T-helper 2 cell treated with Interferon-gamma antibody and Interleukin-4, amounts not matched to agents 5 μg/mL and 100 μg/mL, for 36 hours (primary cell): ENCODE results near the gene C1orf159.
"Not testable (repeated sequence)": the region's sequence is repeated elsewhere in the genome, so short reads cannot be mapped to it uniquely, and the experiment has no call there.

Source experiments
- DNase-seq: peaks from one replicate; pipeline ENCODE4 v3.0.0; 2021; ENCODE audit warnings: low spot score
- H3K27ac Mint-ChIP-seq: one replicate; pipeline ENCODE4 v1.8.0; 2021; ENCODE audit warnings: mild to moderate bottlenecking, mixed read lengths
- H3K27me3 Mint-ChIP-seq: one replicate; pipeline ENCODE4 v1.8.0; 2021; ENCODE audit warnings: low read depth, mixed read lengths
- H3K36me3 Mint-ChIP-seq: one replicate; pipeline ENCODE4 v1.8.0; 2021; ENCODE audit warnings: low read depth, mixed read lengths
- H3K4me1 Mint-ChIP-seq: one replicate; pipeline ENCODE4 v1.8.0; 2021; ENCODE audit warnings: low read depth, mixed read lengths
- H3K4me3 Mint-ChIP-seq: one replicate; pipeline ENCODE4 v1.8.0; 2022; ENCODE audit warnings: mild to moderate bottlenecking, moderate library complexity, mixed read lengths
- H3K9me3 Mint-ChIP-seq: one replicate; pipeline ENCODE4 v1.8.0; 2021; ENCODE audit warnings: mixed read lengths

The C1orf159 gene

GRCh38 chr1:1083416-1084371 lies 32.2 kb downstream of the C1orf159 start:
- DNase-seq = no peak
- Mint-ChIP-seq H3K4me3 (no peak overlapping the region), H3K27ac (no peak overlapping the region), H3K9me3 (no peaks in the 10 kb centered on the region), H3K27me3 (no peaks in the 10 kb centered on the region), H3K4me1 (no peaks in the 10 kb centered on the region), H3K36me3 (no peaks in the 10 kb centered on the region)

GRCh38 chr1:1082776-1083415 lies 33.0 kb downstream of the C1orf159 start:
- Mint-ChIP-seq H3K4me1 (no peaks in the 10 kb centered on the region), H3K36me3 (no peaks in the 10 kb centered on the region), H3K9me3 (no peaks in the 10 kb centered on the region), H3K4me3 (no peak overlapping the region), H3K27ac (no peak overlapping the region), H3K27me3 (no peaks in the 10 kb centered on the region)
- DNase-seq = no peak

- Mint-ChIP-seq H3K9me3 (no peaks in the 10 kb centered on the region), H3K4me1 (no peaks in the 10 kb centered on the region), H3K27ac (no peak overlapping the region), H3K36me3 (no peaks in the 10 kb centered on the region), H3K4me3 (no peak overlapping the region), H3K27me3 (no peaks in the 10 kb centered on the region)
- no peak for DNase-seq
Observed at GRCh38 chr1:1082239-1082775, 33.6 kb downstream of the C1orf159 start.

- H3K4me1 Mint-ChIP-seq = no peaks in the 10 kb centered on the region
- DNase-seq = no peak
- H3K36me3 Mint-ChIP-seq = no peaks in the 10 kb centered on the region
- H3K9me3 Mint-ChIP-seq = no peaks in the 10 kb centered on the region
- no peaks in the 10 kb centered on the region for H3K27me3 Mint-ChIP-seq
- no peak overlapping the region for H3K4me3 Mint-ChIP-seq
- H3K27ac Mint-ChIP-seq = no peak overlapping the region
Observed at GRCh38 chr1:1081311-1082238, 34.3 kb downstream of the C1orf159 start.

- Mint-ChIP-seq H3K27ac (no peak overlapping the region), H3K27me3 (no peaks in the 10 kb centered on the region), H3K4me1 (no peaks in the 10 kb centered on the region), H3K4me3 (no peak overlapping the region), H3K36me3 (no peaks in the 10 kb centered on the region), H3K9me3 (no peaks in the 10 kb centered on the region)
- no peak for DNase-seq
Observed at GRCh38 chr1:1080951-1081310, 35.0 kb downstream of the C1orf159 start.

- no peaks in the 10 kb centered on the region for H3K36me3 Mint-ChIP-seq
- H3K4me1 Mint-ChIP-seq = no peaks in the 10 kb centered on the region
- no peaks in the 10 kb centered on the region for H3K9me3 Mint-ChIP-seq
- no peak overlapping the region for H3K27ac Mint-ChIP-seq
- DNase-seq = no peak
- no peaks in the 10 kb centered on the region for H3K27me3 Mint-ChIP-seq
- H3K4me3 Mint-ChIP-seq = no peak overlapping the region
Observed at GRCh38 chr1:1080122-1080757, 35.6 kb downstream of the C1orf159 start.

GRCh38 chr1:1079408-1080121 lies 36.3 kb downstream of the C1orf159 start:
- H3K4me1 Mint-ChIP-seq = no peaks in the 10 kb centered on the region
- no peaks in the 10 kb centered on the region for H3K9me3 Mint-ChIP-seq
- H3K27ac Mint-ChIP-seq = no peak overlapping the region
- H3K4me3 Mint-ChIP-seq = no peak overlapping the region
- no peaks in the 10 kb centered on the region for H3K27me3 Mint-ChIP-seq
- no peaks in the 10 kb centered on the region for H3K36me3 Mint-ChIP-seq
- DNase-seq = no peak

GRCh38 chr1:1077396-1077795 lies 38.5 kb downstream of the C1orf159 start:
- H3K9me3 Mint-ChIP-seq, H3K36me3 Mint-ChIP-seq: not testable (repeated sequence)

GRCh38 chr1:1075148-1075935 lies 40.5 kb downstream of the C1orf159 start:
- H3K4me3 Mint-ChIP-seq = no peak overlapping the region
- H3K36me3 Mint-ChIP-seq = no peaks in the 10 kb centered on the region
- H3K27me3 Mint-ChIP-seq = no peaks in the 10 kb centered on the region
- H3K27ac Mint-ChIP-seq = no peak overlapping the region
- DNase-seq = no peak
- H3K4me1 Mint-ChIP-seq = no peaks in the 10 kb centered on the region
- no peaks in the 10 kb centered on the region for H3K9me3 Mint-ChIP-seq

More at GRCh38 chr1:1077396-1077795, 38.5 kb downstream of the C1orf159 start:
- not testable (repeated sequence) for H3K4me3 Mint-ChIP-seq, DNase-seq, H3K4me1 Mint-ChIP-seq, H3K27ac Mint-ChIP-seq, H3K27me3 Mint-ChIP-seq

- Mint-ChIP-seq H3K4me1 (no peaks in the 10 kb centered on the region), H3K27ac (no peak overlapping the region), H3K36me3 (no peaks in the 10 kb centered on the region), H3K4me3 (no peak overlapping the region), H3K27me3 (no peaks in the 10 kb centered on the region), H3K9me3 (no peaks in the 10 kb centered on the region)
- no peak for DNase-seq
Observed at GRCh38 chr1:1074631-1075147, 41.2 kb downstream of the C1orf159 start.

GRCh38 chr1:1073743-1074587 lies 41.9 kb downstream of the C1orf159 start, which contains the start of gene RNF223:
TSS of gene RNF223 (minus strand) at chr1:1074306. CDS start at chr1:1072566, 1,740 bp downstream.
- Mint-ChIP-seq H3K27ac (no peak within 1 kb of the TSS), H3K4me1 (no peaks in the 10 kb centered on the region), H3K4me3 (no peak within 1 kb of the TSS), H3K36me3 (no peaks in the 10 kb centered on the region), H3K9me3 (no peaks in the 10 kb centered on the region), H3K27me3 (no peaks in the 10 kb centered on the region)
- DNase-seq = no peak
